Activated effector memory CD4-positive, alpha-beta T cell treated with Interleukin-2 at 50 U/mL for 16 hours (primary cell): Measurements from ENCODE around the gene IGHMBP2.
"Not testable (repeated sequence)": the region's sequence is repeated elsewhere in the genome, so short reads cannot be mapped to it uniquely, and the experiment has no call there.

Experiments
- DNase-seq: peaks from one replicate; pipeline ENCODE4 v3.0.0-alpha.2; 2020

Gene IGHMBP2

GRCh38 chr11:68903288-68904247 is at the start of gene IGHMBP2, which contains the start of gene MRPL21:
Gene IGHMBP2, plus strand, starts transcription at chr11:68903891. Its CDS starts 62 bp downstream, at chr11:68903953.
Gene MRPL21, minus strand, starts transcription at chr11:68903832. Its CDS starts 22 bp downstream, at chr11:68903810.
- DNase-seq = peak; percentile 77

GRCh38 chr11:68854273-68854958 is 49.3 kb upstream of the IGHMBP2 start:
- DNase-seq = no peak

GRCh38 chr11:68855205-68855981 is 48.3 kb upstream of the IGHMBP2 start:
- DNase-seq = peak; percentile 25

GRCh38 chr11:68856425-68857030 is 47.2 kb upstream of the IGHMBP2 start:
- not testable (repeated sequence) for DNase-seq

GRCh38 chr11:68857037-68857586 is 46.6 kb upstream of the IGHMBP2 start:
- no peak for DNase-seq

- DNase-seq = no peak
Observed at GRCh38 chr11:68859123-68859522, 44.6 kb upstream of the IGHMBP2 start.

GRCh38 chr11:68862421-68862820 is 41.3 kb upstream of the IGHMBP2 start:
- no peak for DNase-seq

GRCh38 chr11:68863553-68864265 is 40.0 kb upstream of the IGHMBP2 start:
- no peak for DNase-seq

GRCh38 chr11:68865241-68865640 is 38.5 kb upstream of the IGHMBP2 start:
- no peak for DNase-seq

- no peak for DNase-seq
Observed at GRCh38 chr11:68867066-68867465, 36.6 kb upstream of the IGHMBP2 start.

GRCh38 chr11:68868221-68868835 is 35.4 kb upstream of the IGHMBP2 start:
- DNase-seq = no peak

GRCh38 chr11:68870470-68870869 is 33.2 kb upstream of the IGHMBP2 start:
- no peak for DNase-seq

GRCh38 chr11:68872216-68873003 is 31.3 kb upstream of the IGHMBP2 start:
- no peak for DNase-seq

GRCh38 chr11:68878022-68878421 is 25.7 kb upstream of the IGHMBP2 start:
- no peak for DNase-seq

GRCh38 chr11:68880851-68881250 is 22.8 kb upstream of the IGHMBP2 start:
- DNase-seq = no peak

GRCh38 chr11:68881320-68881719 is 22.4 kb upstream of the IGHMBP2 start:
- no peak for DNase-seq

- DNase-seq = no peak
Observed at GRCh38 chr11:68882391-68882790, 21.3 kb upstream of the IGHMBP2 start.

- DNase-seq = not testable (repeated sequence)
Observed at GRCh38 chr11:68884827-68885226, 18.9 kb upstream of the IGHMBP2 start.

- DNase-seq = no peak
Observed at GRCh38 chr11:68889948-68890446, 13.7 kb upstream of the IGHMBP2 start.
